Prostate gland (tissue), 2 donors: ENCODE results near the gene N4BP2L2.

Source experiments
- CTCF ChIP-seq, 4 experiments: fragments of 200-600 bp in 2 of 4; fragments of 450-650 bp in 2 of 4; sonication (generic) in 2 of 4; IDR thresholded peaks; 1 replicate in 3 of 4; 2 replicates in 1 of 4; pipeline ENCODE4 v1.5.1; 2016 to 2019; ENCODE audit warnings: antibody characterized with exemption in 4 of 4, mild to moderate bottlenecking in 2 of 4, moderate library complexity in 2 of 4
- POLR2A ChIP-seq: fragments of 450-650 bp; IDR thresholded peaks from one replicate; pipeline ENCODE4 v1.6.1; 2016; ENCODE audit warnings: antibody characterized with exemption, mild to moderate bottlenecking

GRCh38 chr13:32472194-32472621 lies 66.4 kb downstream of the N4BP2L2 start:
- TF ChIP-seq CTCF (IDR thresholded peaks at IDR 0.05), result no peak
- TF ChIP-seq POLR2A, result no peak
